HuH-7.5 (cell line): ENCODE measurements around the gene RHOA.
"Not testable (repeated sequence)": the region's sequence is repeated elsewhere in the genome, so short reads cannot be mapped to it uniquely, and the experiment has no call there.

Experiments
- DNase-seq: peaks from one replicate; pipeline ENCODE4 v3.0.0; 2011; ENCODE audit warnings: low spot score

Gene RHOA

DNA sequence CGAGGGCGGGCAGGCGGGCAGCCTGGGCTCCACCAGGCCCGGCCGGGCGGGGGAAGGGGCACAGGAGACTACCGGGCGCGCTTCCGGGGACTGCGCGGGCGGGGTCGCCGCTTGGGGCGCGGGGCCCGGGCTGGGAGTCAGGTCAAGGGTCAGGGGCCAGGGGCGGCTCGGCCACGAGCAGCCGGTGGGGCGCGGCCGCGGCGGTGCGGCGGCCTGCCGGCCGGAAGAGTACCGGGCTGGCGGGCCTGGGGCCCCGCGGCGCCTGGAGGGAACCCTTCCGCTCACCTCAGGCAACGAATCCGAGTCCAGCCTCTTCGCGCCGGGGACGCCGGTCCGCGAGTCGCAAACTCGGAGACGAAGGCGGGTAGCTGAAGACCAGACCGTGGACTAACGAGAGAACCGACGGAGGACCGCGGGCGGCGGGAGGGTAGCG, 225 bp downstream of the RHOA start:
- DNase-seq = no peak

DNA sequence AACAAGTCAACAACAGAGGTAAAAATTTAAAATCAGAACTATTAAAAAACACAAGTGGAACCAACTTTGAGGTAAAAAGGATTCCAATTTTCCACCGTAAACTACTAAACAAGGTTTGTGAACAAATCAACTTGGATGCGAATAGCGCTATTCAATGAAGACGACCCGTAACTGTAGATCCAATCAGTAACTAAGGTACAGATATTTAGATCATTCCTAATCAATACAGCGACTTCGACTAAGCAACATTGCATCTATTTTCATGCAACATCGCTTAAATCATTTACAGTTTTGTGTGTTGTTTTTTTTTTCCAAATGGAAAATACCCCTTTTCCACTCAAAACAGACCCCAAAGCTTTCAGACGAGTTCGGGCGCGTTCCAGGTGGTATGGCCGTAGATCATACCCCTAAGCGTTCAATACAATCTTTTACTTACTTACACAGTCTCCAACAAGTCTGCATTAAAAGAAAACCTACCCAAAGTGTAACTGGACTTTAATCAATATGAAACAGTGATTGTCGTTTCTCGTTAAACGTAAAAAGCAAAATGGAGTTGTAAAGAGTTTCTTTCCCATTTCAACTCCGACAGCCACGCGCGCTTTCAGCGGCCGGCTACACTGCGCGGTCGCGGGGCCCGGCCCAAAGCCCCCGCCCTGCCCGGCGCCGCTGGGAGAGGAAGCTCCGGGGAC, 786 bp downstream of the RHOA start:
- no peak for DNase-seq

DNA sequence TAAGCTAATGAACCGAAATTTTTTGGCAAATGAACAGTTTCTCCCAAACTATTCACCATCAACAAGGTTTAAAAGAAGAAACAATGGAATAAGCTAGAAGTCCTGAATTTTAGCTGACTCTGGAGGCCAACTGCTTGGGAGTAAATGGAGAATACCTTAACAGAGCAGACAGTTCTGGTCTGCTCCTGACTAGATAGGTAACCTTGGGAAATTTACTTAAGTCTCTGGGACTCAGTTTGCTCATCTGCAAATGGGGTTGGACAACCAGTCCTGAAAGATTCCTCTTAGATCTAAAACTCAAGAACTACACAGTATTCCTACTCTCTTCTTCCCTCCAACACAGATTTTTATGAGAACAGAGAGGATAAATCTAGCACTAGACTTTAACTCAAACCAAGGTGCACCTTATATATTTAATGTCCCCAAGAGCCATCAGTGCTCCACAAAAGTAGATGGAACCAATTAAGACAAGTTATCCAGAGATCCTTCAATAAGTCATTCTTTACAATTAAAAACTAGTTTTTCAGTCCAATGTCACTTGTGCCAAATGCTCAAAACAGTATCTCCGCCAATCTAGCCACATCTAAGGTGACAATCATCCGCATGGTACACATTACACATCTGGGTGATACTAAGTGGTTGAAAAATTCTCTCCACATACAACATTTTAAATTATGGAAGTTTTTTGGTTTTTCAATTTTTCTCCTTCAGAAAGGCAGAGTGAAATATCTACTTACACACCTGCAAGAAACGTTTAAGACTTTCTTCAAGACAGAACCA, 1.5 kb downstream of the RHOA start:
- DNase-seq = no peak

DNA sequence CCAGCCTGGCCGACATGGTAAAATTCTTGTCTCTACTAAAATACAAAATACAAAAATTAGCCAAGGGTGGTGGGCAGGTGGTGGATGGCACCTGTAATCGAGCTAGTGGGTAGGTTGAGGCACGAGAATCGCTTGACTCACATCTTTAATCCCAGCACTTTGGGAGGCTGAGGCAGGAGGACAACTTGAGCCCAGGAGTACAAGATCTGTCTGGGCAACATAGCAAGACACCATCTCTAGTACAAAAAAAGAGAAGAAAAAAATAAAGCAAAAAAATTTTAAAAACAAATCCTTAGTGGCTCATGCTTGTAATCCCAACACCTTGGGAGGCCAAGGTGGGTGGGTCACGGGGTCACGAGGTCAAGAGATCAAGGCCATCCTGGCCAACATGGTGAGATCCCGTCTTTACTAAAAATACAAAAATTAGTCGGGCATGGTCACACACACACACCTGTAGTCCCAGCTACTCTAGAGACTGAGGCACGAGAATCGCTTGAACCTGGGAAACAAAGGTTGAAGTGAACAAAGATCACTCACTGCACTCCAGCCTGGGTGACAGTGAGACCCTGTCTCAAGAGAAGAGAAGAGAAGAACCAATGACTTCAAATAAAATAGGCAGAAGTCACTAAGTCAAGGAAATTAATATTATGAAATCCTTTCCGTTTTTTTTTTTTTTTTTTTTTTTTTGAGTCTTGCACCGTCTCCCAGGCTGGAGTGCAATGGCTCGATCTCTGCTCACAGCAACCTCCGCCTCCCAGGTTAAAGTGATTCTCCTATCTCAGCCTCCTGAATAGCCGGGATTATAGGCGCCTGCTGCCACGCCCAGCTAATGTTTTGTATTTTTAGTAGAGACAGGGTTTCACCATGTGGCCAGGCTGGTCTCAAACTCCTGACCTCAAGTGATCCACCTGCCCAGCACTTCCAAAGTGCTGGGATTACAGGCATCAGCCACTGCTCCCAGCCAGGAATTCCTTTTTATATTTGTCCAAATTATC, 4.9 kb downstream of the RHOA start:
- DNase-seq = no peak

DNA sequence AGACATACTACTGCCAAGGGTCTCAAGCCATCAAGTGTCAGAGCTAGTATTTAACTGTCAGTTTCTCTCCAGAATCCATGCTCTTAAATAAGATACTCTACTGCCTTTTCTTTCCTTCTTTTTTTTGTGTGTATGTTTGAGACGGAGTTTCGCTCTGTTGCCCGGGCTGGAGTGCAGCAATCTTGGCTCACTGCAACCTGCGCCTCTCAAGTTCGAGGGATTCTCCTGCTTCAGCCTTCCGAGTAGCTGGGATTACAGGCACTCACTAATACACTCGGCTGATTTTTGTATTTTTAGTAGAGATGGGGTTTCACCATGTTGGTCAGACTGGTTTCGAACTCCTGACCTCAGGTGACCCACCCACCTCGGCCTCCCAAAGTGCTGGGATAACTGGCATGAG, 6.2 kb downstream of the RHOA start:
- DNase-seq = not testable (repeated sequence)

DNA sequence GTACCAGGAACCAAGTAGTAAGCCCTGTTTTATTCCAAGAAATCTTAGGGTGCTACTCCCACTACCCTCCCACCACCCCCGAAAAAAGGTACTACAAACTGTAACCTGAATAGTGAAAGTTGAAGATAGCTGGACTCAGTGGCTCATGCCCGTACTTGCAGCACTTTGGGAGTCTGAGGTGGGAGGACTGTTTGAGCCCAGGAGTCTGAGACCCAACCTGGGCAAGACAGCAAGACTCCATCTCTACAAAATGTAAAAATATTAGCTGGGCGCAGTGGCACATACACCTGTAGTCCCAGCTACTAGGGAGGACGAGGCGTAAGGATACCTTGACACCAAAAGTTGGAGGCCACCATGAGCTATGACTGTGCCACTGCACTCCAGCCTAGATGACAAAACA, 7.9 kb downstream of the RHOA start:
- DNase-seq = no peak

- no peak for DNase-seq
Observed at GRCh38 chr3:49401766-49402165, 10.0 kb downstream of the RHOA start.

- DNase-seq = no peak
Observed at GRCh38 chr3:49399461-49399860, 12.3 kb downstream of the RHOA start.

DNA sequence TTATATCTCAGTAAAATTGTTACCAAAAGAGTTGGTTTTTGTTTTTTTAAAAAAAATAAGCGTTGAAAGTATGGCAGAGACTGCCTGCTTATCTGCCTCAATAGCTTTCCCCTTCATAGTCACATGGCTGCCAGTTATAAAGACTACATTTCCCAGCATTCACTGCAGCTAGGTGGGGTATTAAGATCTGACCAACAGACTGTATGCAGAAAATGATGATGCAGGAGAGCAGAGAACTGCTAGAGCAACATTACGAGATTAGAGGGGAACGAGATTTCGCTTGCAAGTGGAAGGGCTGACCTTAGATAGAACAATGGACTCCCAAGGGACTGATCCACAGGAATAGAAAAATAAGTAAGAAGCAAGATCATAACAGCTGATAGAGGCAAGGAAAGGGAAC, 14.3 kb downstream of the RHOA start:
- DNase-seq = no peak

DNA sequence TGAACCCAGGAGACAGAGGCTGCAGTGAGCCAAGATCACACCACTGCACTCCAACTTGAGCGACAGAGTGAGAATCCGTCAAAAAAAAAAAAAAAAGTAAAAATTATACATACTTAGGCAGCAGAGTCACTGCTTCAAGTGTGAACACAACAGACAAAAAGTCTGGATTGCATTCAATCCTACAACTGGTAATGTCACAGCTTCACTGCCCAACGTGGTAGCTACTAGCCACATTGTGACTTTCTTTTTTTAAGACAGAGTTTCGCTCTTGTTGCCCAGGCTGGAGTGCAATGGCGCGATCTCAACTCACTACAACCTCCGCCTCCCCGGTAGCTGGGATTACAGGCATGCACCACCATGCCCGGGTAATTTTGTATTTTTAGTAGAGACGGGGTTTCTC, 20.5 kb downstream of the RHOA start:
- DNase-seq = not testable (repeated sequence)

- DNase-seq = no peak
Observed at GRCh38 chr3:49389297-49389696, 22.5 kb downstream of the RHOA start.

- no peak for DNase-seq
Observed at GRCh38 chr3:49388289-49388820, 23.4 kb downstream of the RHOA start.

- DNase-seq = no peak
Observed at GRCh38 chr3:49387721-49388120, 24.1 kb downstream of the RHOA start.

- DNase-seq = no peak
Observed at GRCh38 chr3:49386056-49386756, 25.6 kb downstream of the RHOA start.

GRCh38 chr3:49385617-49386016, 26.2 kb downstream of the RHOA start:
- no peak for DNase-seq

DNA sequence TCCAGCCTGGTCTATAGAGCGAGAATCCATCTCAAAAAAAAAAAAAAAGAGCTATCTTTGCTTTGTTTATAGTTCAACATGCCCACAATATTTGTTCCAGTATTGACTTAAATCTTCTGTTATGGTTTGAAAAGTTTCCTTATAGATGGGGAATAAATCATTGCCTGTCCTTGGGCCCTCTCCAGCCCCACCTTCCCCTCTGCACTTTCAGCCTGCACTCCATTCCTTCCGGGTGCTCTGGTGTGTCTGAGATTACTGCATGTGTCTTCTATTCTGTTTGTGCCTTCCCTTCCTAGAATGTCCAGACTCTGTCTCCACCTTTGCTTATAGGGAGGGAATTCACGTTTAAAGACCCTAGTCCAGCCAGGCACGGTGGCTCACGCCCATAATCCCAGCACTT, 28.4 kb downstream of the RHOA start:
- DNase-seq = no peak

DNA sequence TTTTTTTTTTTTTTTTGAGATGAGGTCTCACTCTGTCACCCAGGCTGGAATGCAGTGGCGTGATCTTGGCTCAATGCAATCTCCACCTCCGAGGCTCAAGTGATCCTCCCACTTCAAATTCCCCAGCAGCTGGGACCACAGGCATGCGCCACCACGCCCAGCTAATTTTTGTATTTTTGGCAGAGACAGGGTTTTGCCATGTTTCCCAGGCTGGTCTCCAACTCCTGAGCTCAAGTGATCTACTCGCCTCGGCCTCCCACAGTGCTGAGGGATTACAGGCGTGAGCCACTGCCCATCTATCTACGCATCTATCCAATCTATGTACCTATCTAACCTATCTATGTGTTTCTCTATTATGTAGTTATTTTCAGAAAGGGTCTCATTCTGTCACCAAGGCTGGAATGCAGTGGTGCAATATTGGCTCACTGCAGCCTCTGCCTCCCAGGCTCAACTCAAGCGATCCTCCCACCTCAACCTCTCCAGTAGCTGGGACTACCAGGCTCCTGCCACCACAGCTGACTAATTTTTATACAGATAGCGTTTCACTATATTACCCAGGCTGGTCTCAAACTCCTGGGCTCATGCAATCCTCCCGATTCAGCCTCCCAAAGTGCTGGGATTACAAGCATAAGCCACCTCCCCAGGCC, 33.4 kb downstream of the RHOA start:
- DNase-seq = no peak

GRCh38 chr3:49377483-49377882, 34.3 kb downstream of the RHOA start:
- no peak for DNase-seq

- no peak for DNase-seq
Observed at GRCh38 chr3:49371946-49372345, 39.8 kb downstream of the RHOA start.

GRCh38 chr3:49370585-49371290, 41.0 kb downstream of the RHOA start:
- DNase-seq = no peak
